RWPE2 (cell line): ENCODE results near the gene TRIP4.

ENCODE experiments used
- ATAC-seq: fragments of 200-7000 bp; cut with Tn5 transposase; 3 replicates; pipeline ENCODE4 v1.9.1; 2021; ENCODE audit warnings: low read depth
- DNase-seq: peaks from one replicate; pipeline ENCODE4 v3.0.0-alpha.2; 2020; ENCODE audit warnings: low spot score
- H3K27ac ChIP-seq: fragments of 450-650 bp; 2 replicates; pipeline ENCODE4 v1.5.1; 2017; ENCODE audit warnings: mild to moderate bottlenecking; ENCODE audit not compliant: poor library complexity, severe bottlenecking
- H3K27me3 ChIP-seq: fragments of 250-450 bp; sonication (Bioruptor Pico); 2 replicates; pipeline ENCODE4 v1.5.1; 2021; ENCODE audit warnings: mild to moderate bottlenecking, moderate library complexity; ENCODE audit not compliant: insufficient read depth, poor library complexity, severe bottlenecking
- H3K36me3 ChIP-seq: fragments of 250-450 bp; sonication (Bioruptor Pico); 2 replicates; pipeline ENCODE4 v1.5.1; 2020; ENCODE audit warnings: low read depth, mild to moderate bottlenecking, moderate library complexity
- H3K4me1 ChIP-seq: fragments of 250-450 bp; sonication (Bioruptor Pico); 2 replicates; pipeline ENCODE4 v1.5.1; 2021; ENCODE audit warnings: mild to moderate bottlenecking, moderate library complexity; ENCODE audit not compliant: insufficient read depth, poor library complexity, severe bottlenecking
- H3K4me3 ChIP-seq: fragments of 250-450 bp; sonication (Bioruptor Pico); 2 replicates; pipeline ENCODE4 v1.5.1; 2021; ENCODE audit warnings: mild to moderate bottlenecking, moderate library complexity; ENCODE audit not compliant: severe bottlenecking
- H3K9me3 ChIP-seq: fragments of 250-450 bp; sonication (Bioruptor Pico); 2 replicates; pipeline ENCODE4 v1.5.1; 2021; ENCODE audit warnings: mild to moderate bottlenecking, moderate library complexity; ENCODE audit not compliant: severe bottlenecking
- TF ChIP-seq, protein P1 (sequence below): fragments of 450-650 bp; IDR thresholded peaks from one replicate; pipeline ENCODE4 v1.5.1; 2017; ENCODE audit warnings: mild to moderate bottlenecking, moderate library complexity; ENCODE audit not compliant: poor library complexity, severe bottlenecking

Gene TRIP4

DNA sequence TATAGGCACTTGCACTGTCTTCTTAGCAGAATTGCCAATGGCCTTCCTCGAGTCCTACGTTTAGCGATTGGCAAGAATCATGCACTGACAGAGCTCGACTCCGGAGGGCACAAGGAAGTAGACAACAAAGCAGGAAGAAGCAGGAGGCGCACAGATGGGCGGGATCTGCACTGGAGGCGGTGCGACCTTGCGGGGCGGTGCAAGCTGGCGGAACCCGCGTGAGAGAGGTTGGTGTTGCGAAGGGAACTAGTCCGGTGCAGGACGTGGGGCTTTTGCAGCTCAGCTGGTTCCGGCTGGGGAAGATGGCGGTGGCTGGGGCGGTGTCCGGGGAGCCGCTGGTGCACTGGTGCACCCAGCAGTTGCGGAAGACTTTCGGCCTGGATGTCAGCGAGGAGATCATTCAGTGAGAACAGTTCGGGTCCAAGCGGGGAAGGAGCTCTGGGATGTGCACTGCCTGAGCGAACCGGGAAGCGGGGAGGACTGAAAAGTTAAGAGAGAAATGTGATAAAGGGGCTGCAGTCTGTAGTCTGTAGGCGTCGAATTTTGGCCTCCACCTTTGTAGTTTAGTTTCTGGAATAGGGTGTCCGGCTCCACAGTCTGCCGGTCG lies at the start of gene TRIP4:
TSS of gene TRIP4 (plus strand) at position 275 of the 607 bp plus-strand sequence. CDS start at position 303, 28 bp downstream.
- H3K4me3 ChIP-seq = peak within 1 kb of the TSS; percentile 66
- no peaks in the 10 kb centered on the region for H3K9me3 ChIP-seq
- peak; percentile 99 for DNase-seq
- H3K27ac ChIP-seq = peak within 1 kb of the TSS; percentile 46
- no peaks in the 10 kb centered on the region for H3K27me3 ChIP-seq
- peak; percentile 99 for ATAC-seq
- TF ChIP-seq, protein P1, sequence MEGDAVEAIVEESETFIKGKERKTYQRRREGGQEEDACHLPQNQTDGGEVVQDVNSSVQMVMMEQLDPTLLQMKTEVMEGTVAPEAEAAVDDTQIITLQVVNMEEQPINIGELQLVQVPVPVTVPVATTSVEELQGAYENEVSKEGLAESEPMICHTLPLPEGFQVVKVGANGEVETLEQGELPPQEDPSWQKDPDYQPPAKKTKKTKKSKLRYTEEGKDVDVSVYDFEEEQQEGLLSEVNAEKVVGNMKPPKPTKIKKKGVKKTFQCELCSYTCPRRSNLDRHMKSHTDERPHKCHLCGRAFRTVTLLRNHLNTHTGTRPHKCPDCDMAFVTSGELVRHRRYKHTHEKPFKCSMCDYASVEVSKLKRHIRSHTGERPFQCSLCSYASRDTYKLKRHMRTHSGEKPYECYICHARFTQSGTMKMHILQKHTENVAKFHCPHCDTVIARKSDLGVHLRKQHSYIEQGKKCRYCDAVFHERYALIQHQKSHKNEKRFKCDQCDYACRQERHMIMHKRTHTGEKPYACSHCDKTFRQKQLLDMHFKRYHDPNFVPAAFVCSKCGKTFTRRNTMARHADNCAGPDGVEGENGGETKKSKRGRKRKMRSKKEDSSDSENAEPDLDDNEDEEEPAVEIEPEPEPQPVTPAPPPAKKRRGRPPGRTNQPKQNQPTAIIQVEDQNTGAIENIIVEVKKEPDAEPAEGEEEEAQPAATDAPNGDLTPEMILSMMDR = peak; percentile 33
- peaks cover 12% of the 10 kb centered on the region for H3K4me1 ChIP-seq
- peaks cover 5% of the 10 kb centered on the region for H3K36me3 ChIP-seq

DNA sequence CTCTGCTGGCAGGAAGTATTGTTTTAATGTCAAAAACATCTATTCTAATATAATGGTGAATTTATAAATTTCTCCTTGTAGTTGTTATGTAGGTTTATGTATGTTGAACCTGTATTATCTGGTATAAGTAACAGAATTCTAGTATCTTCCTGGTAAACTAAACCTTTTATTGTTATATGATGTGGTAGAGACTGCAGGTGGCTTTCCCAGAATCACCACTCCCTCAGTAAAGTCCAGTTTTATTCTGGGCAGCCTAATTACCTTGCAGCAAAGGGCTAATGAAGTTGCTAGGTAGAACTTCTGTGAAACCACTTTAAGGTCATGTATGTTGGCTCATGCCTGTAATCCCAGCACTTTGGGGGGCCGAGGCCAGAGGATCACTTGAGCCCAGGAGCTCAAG lies 47.3 kb upstream of the TRIP4 start:
- H3K27me3 ChIP-seq = no peaks in the 10 kb centered on the region
- TF ChIP-seq, protein P1 = no peak
- ATAC-seq (no peak), DNase-seq (no peak)
- H3K36me3 ChIP-seq = peaks cover 44% of the 10 kb centered on the region
- H3K9me3 ChIP-seq = no peaks in the 10 kb centered on the region
- no peak overlapping the region for H3K4me3 ChIP-seq
- no peak overlapping the region for H3K27ac ChIP-seq
- peaks cover 21% of the 10 kb centered on the region for H3K4me1 ChIP-seq

DNA sequence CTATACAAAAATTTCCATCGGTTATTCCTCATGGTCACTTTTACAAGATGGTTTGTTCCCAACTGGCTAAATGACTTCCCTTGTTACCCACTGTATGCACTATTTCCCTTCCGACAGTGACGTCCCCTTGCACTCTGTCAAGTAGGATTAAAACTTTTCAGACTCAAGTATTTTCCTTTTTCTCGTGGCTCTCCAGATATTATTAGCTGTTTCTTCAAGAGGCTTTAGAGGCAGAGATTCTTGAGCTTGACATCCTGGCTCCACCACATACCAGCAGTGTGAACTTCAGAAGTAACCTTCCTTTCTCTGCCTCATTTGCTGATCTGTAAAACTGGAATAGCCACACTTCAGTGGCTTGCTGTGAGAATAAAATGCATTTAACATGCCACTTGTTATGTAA lies 45.7 kb upstream of the TRIP4 start:
- TF ChIP-seq, protein P1 = no peak
- ATAC-seq (no peak), DNase-seq (no peak)
- Histone ChIP-seq H3K4me1 (peaks cover 23% of the 10 kb centered on the region), H3K36me3 (peaks cover 49% of the 10 kb centered on the region), H3K9me3 (no peaks in the 10 kb centered on the region), H3K27ac (no peak overlapping the region), H3K27me3 (no peaks in the 10 kb centered on the region), H3K4me3 (no peak overlapping the region)

DNA sequence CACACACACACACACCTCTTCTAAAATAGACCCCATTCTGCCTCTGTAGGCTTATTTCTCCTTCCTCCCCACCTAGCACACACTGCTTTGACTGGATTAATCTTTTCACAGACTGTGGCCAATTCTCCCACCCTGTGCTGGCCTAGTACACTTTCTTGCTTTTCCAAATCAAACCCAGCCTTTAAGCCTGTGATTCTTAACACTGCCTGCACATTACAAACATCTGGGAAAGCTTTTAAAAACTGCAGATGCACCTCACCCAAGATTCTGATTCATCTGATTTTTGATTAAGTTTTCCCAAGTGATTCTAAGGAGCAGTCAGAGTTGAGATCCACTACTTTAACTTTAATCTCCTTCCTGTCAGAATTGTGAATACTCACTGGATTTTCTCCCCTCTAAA lies 44.4 kb upstream of the TRIP4 start:
- H3K9me3 ChIP-seq = no peaks in the 10 kb centered on the region

DNA sequence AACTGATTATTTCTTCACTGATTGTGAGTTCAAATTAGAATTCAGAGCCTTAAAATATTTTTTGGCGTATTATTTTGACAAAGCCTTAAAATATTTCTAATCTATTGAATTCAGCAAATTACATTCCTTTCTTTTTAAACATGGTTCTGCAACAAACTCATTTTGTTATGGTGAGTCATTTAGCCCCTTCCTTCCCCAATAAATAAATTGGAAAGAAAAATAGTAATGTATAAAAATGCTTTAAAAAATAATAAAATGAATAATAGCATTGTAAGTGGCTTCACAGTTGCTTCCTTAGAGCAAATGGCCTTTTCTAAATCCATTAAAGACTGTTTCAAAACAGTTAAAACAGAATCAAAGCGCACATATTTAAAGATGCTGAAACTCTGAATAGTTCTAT lies 43.8 kb upstream of the TRIP4 start:
- Histone ChIP-seq H3K27me3 (no peaks in the 10 kb centered on the region), H3K9me3 (no peaks in the 10 kb centered on the region), H3K4me1 (peaks cover 23% of the 10 kb centered on the region), H3K4me3 (no peak overlapping the region), H3K36me3 (peaks cover 65% of the 10 kb centered on the region), H3K27ac (peak overlapping the region; percentile 24)
- TF ChIP-seq, protein P1 = no peak
- ATAC-seq (peak; percentile 24; the same call in 1 of the 3 replicates), DNase-seq (no peak)

More for the DNA sequence above, 44.4 kb upstream of the TRIP4 start:
- DNase-seq = no peak
- Histone ChIP-seq H3K4me1 (peaks cover 23% of the 10 kb centered on the region), H3K36me3 (peaks cover 60% of the 10 kb centered on the region), H3K4me3 (no peak overlapping the region), H3K27me3 (no peaks in the 10 kb centered on the region), H3K27ac (peak overlapping the region; percentile 24)
- TF ChIP-seq, protein P1 = no peak
- ATAC-seq = no peak
